GM19467 (cell line): ENCODE results near the gene AOPEP.
"Not testable (repeated sequence)": the region's sequence is repeated elsewhere in the genome, so short reads cannot be mapped to it uniquely, and the experiment has no call there.

Experiments
- ATAC-seq: cut with Tn5 transposase; IDR thresholded peaks from one replicate; pipeline ENCODE4 v1.9.1; 2021; ENCODE audit warnings: mild to moderate bottlenecking, moderate library complexity; ENCODE audit not compliant: unreplicated experiment

The AOPEP gene

GRCh38 chr9:94812343-94812742 is 85.8 kb downstream of the AOPEP start:
- no peak for ATAC-seq

GRCh38 chr9:94813379-94813778 is 86.9 kb downstream of the AOPEP start:
- no peak for ATAC-seq

- ATAC-seq: no peak
Measured at GRCh38 chr9:94817291-94818177, 91.0 kb downstream of the AOPEP start.

- ATAC-seq: no peak
Measured at GRCh38 chr9:94818178-94818541, 91.7 kb downstream of the AOPEP start.

- no peak for ATAC-seq
Measured at GRCh38 chr9:94819161-94819687, 92.7 kb downstream of the AOPEP start.

GRCh38 chr9:94821098-94821887 is 94.8 kb downstream of the AOPEP start:
- ATAC-seq: peak; percentile 83

- ATAC-seq: no peak
Measured at GRCh38 chr9:94822273-94822672, 95.8 kb downstream of the AOPEP start.

- ATAC-seq: no peak
Measured at GRCh38 chr9:94823710-94824109, 97.2 kb downstream of the AOPEP start.

GRCh38 chr9:94824411-94824810 is 97.9 kb downstream of the AOPEP start:
- no peak for ATAC-seq

GRCh38 chr9:94824913-94825610 is 98.6 kb downstream of the AOPEP start:
- no peak for ATAC-seq

GRCh38 chr9:94825611-94825958 is 99.1 kb downstream of the AOPEP start:
- ATAC-seq: no peak

GRCh38 chr9:94826044-94826443 is 99.5 kb downstream of the AOPEP start:
- ATAC-seq: no peak

GRCh38 chr9:94826644-94827410 is 100.3 kb downstream of the AOPEP start:
- ATAC-seq: no peak

GRCh38 chr9:94827584-94828304 is 101.2 kb downstream of the AOPEP start:
- ATAC-seq: no peak

GRCh38 chr9:94829380-94830070 is 103.0 kb downstream of the AOPEP start:
- ATAC-seq: no peak

- ATAC-seq: not testable (repeated sequence)
Measured at GRCh38 chr9:94830071-94830604, 103.6 kb downstream of the AOPEP start.

GRCh38 chr9:94833802-94834201 is 107.3 kb downstream of the AOPEP start:
- ATAC-seq: no peak

- no peak for ATAC-seq
Measured at GRCh38 chr9:94837404-94837803, 110.9 kb downstream of the AOPEP start.

GRCh38 chr9:94839398-94839797 is 112.9 kb downstream of the AOPEP start:
- ATAC-seq: no peak
